ENCODE data around the gene ALK.

The ALK gene

GRCh38 chr2:29650631-29651097 is 270.7 kb downstream of the ALK start:
- no peak for DNase-seq (ENCODE audit: low read depth)

- DNase-seq (ENCODE audit: low read depth) = no peak
Measured at GRCh38 chr2:29644949-29645348, 276.4 kb downstream of the ALK start.

- no peak for DNase-seq (ENCODE audit: low read depth)
Measured at GRCh38 chr2:29643196-29643595, 278.2 kb downstream of the ALK start.

GRCh38 chr2:29640360-29640759 is 281.0 kb downstream of the ALK start:
- no peak for DNase-seq (ENCODE audit: low read depth)

- DNase-seq (ENCODE audit: low read depth) = no peak
Measured at GRCh38 chr2:29638641-29639040, 282.7 kb downstream of the ALK start.

- no peak for DNase-seq (ENCODE audit: low read depth)
Measured at GRCh38 chr2:29634916-29635315, 286.5 kb downstream of the ALK start.

GRCh38 chr2:29632018-29632417 is 289.4 kb downstream of the ALK start:
- no peak for DNase-seq (ENCODE audit: low read depth)

- DNase-seq (ENCODE audit: low read depth) = no peak
Measured at GRCh38 chr2:29629495-29629894, 291.9 kb downstream of the ALK start.

GRCh38 chr2:29628862-29629261 is 292.5 kb downstream of the ALK start:
- no peak for DNase-seq (ENCODE audit: low read depth)

- no peak for DNase-seq (ENCODE audit: low read depth)
Measured at GRCh38 chr2:29628108-29628745, 293.2 kb downstream of the ALK start.

- no peak for DNase-seq (ENCODE audit: low read depth)
Measured at GRCh38 chr2:29627279-29627711, 294.1 kb downstream of the ALK start.

GRCh38 chr2:29620890-29621289 is 300.5 kb downstream of the ALK start:
- no peak for DNase-seq (ENCODE audit: low read depth)

- DNase-seq (ENCODE audit: low read depth) = no peak
Measured at GRCh38 chr2:29619689-29620088, 301.7 kb downstream of the ALK start.

GRCh38 chr2:29618024-29618423 is 303.4 kb downstream of the ALK start:
- DNase-seq (ENCODE audit: low read depth) = no peak

GRCh38 chr2:29617351-29617750 is 304.0 kb downstream of the ALK start:
- DNase-seq (ENCODE audit: low read depth) = no peak

- no peak for DNase-seq (ENCODE audit: low read depth)
Measured at GRCh38 chr2:29616569-29616968, 304.8 kb downstream of the ALK start.

- DNase-seq (ENCODE audit: low read depth) = no peak
Measured at GRCh38 chr2:29615841-29616240, 305.5 kb downstream of the ALK start.

- DNase-seq (ENCODE audit: low read depth) = no peak
Measured at GRCh38 chr2:29615183-29615582, 306.2 kb downstream of the ALK start.

GRCh38 chr2:29614295-29614830 is 307.0 kb downstream of the ALK start:
- DNase-seq (ENCODE audit: low read depth) = no peak

GRCh38 chr2:29613792-29614266 is 307.6 kb downstream of the ALK start:
- DNase-seq (ENCODE audit: low read depth) = no peak

- DNase-seq (ENCODE audit: low read depth) = no peak
Measured at GRCh38 chr2:29613067-29613466, 308.3 kb downstream of the ALK start.

- DNase-seq (ENCODE audit: low read depth) = no peak
Measured at GRCh38 chr2:29612568-29612967, 308.8 kb downstream of the ALK start.

GRCh38 chr2:29611850-29612249 is 309.5 kb downstream of the ALK start:
- DNase-seq (ENCODE audit: low read depth) = no peak

- no peak for DNase-seq (ENCODE audit: low read depth)
Measured at GRCh38 chr2:29611261-29611660, 310.1 kb downstream of the ALK start.
